Activated naive CD8-positive, alpha-beta T cell treated with anti-CD3 and anti-CD28 coated beads for 36 hours (primary cell): ENCODE measurements around the gene OR13J1. TPM values are rescaled to one million over a fixed set of nuclear protein-coding genes. Genes with fewer than 3 reads are reported as not detected.
A peak's percentile ranks its signal among the peaks of the same experiment; 100 is the strongest.

ENCODE experiments used
- DNase-seq: peaks from one replicate; pipeline ENCODE4 v3.0.0; 2021
- H3K27ac Mint-ChIP-seq: one replicate; pipeline ENCODE4 v1.8.0; 2022; ENCODE audit warnings: mild to moderate bottlenecking, moderate library complexity, mixed read lengths
- H3K27me3 Mint-ChIP-seq: one replicate; pipeline ENCODE4 v1.8.0; 2022; ENCODE audit warnings: mild to moderate bottlenecking, mixed read lengths
- H3K36me3 Mint-ChIP-seq: one replicate; pipeline ENCODE4 v1.8.0; 2021; ENCODE audit warnings: mild to moderate bottlenecking, mixed read lengths
- H3K4me1 Mint-ChIP-seq: one replicate; pipeline ENCODE4 v1.8.0; 2021; ENCODE audit warnings: mixed read lengths
- H3K4me3 Mint-ChIP-seq: one replicate; pipeline ENCODE4 v1.8.0; 2022; ENCODE audit warnings: mild to moderate bottlenecking, moderate library complexity, mixed read lengths
- H3K9me3 Mint-ChIP-seq: one replicate; pipeline ENCODE4 v1.8.0; 2022; ENCODE audit warnings: mixed read lengths
- total RNA-seq, 2 experiments: library from RNA; stranded (reverse); gene quantifications; one replicate each; pipeline ENCODE4 v1.2.3, GENCODE V29; 2021

Gene OR13J1
- total RNA-seq, 2 experiments from 2014 or later, result not detected

DNA sequence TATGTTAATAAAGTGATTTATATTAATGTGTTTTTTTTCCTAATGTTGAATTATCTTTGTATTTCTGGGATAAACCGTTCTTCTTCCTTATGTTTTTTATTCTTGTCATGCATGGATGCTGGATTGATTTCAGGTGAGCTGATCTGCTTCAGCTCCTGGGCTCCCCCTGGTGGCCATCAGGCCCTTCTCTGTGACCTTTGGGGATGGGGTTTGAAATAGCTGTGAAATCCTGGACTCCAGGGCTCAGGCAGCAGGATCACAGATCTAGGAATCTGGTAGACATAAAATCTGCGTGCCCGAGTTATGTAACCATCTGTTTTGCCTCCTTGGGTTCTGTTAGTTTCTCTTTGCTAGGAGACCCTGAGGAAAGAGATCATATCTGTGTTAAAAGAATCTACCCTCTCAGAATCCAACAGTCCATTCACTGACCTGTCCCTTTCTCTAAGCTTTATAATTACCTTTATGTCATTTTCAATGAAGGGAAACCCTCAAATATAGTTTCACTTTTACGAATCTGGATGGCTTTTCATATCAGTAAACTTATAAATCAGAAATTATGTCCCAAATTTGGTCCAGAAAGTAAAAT lies 12.2 kb upstream of the OR13J1 start:
- peaks cover 8% of the 10 kb centered on the region for H3K9me3 Mint-ChIP-seq
- no peak overlapping the region for H3K27ac Mint-ChIP-seq

GRCh38 chr9:35872505-35872904 lies 2.3 kb upstream of the OR13J1 start:
- Mint-ChIP-seq H3K36me3 (no peaks in the 10 kb centered on the region), H3K4me1 (no peaks in the 10 kb centered on the region), H3K9me3 (peaks cover 11% of the 10 kb centered on the region), H3K27me3 (peaks cover 3% of the 10 kb centered on the region), H3K4me3 (no peak overlapping the region), H3K27ac (no peak overlapping the region)
- no peak for DNase-seq

More for the DNA sequence above, 12.2 kb upstream of the OR13J1 start:
- Mint-ChIP-seq H3K36me3 (no peaks in the 10 kb centered on the region), H3K27me3 (peaks cover 10% of the 10 kb centered on the region), H3K4me3 (no peak overlapping the region), H3K4me1 (no peaks in the 10 kb centered on the region)
- DNase-seq, result peak; percentile 66

GRCh38 chr9:35871545-35871944 lies 1.3 kb upstream of the OR13J1 start:
- Mint-ChIP-seq H3K27me3 (no peaks in the 10 kb centered on the region), H3K4me1 (no peaks in the 10 kb centered on the region), H3K27ac (no peak overlapping the region)

DNA sequence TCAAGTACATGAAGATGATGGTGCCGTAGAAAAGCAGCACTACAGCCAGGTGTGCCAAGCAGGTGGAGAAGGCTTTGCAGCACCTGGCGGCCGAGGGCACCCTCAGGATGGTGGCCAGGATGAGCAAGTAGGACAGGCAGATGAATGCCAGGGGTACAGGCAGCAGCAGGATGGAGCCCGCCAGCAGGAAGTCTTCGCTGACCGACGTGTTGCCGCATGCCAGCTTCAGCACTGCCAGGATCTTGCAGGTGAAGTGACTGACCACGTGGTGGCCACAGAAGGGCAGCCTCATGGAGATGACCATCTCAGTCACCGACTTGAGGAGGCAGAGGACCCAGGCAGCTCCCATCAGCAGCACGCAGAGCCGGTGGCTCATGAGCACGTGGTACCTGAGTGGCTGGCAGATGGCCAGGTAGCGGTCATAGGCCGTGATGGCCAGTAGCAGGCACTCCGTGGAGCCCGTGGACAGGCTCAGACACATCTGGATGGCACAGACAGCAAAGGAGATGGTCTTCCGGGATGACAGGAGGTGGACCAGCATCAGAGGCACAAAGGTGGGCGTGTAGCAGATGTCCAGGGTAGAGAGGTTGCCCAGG lies 482 bp downstream of the OR13J1 start:
- DNase-seq, result no peak
- Mint-ChIP-seq H3K27ac (no peak overlapping the region), H3K9me3 (no peaks in the 10 kb centered on the region), H3K27me3 (peaks cover 8% of the 10 kb centered on the region), H3K36me3 (no peaks in the 10 kb centered on the region), H3K4me3 (no peak overlapping the region), H3K4me1 (no peaks in the 10 kb centered on the region)

More at GRCh38 chr9:35871545-35871944, 1.3 kb upstream of the OR13J1 start:
- DNase-seq, result no peak
- Mint-ChIP-seq H3K4me3 (no peak overlapping the region), H3K9me3 (peaks cover 4% of the 10 kb centered on the region), H3K36me3 (no peaks in the 10 kb centered on the region)

- H3K4me1 Mint-ChIP-seq, result no peaks in the 10 kb centered on the region
- H3K9me3 Mint-ChIP-seq, result no peaks in the 10 kb centered on the region
- no peak overlapping the region for H3K27ac Mint-ChIP-seq
- H3K4me3 Mint-ChIP-seq, result no peak overlapping the region
- peaks cover 8% of the 10 kb centered on the region for H3K27me3 Mint-ChIP-seq
- no peak for DNase-seq
- H3K36me3 Mint-ChIP-seq, result no peaks in the 10 kb centered on the region
These were observed 1.3 kb downstream of the OR13J1 start for GRCh38 chr9:35868933-35869332.

- Mint-ChIP-seq H3K4me3 (no peak overlapping the region), H3K4me1 (no peaks in the 10 kb centered on the region), H3K27me3 (peaks cover 13% of the 10 kb centered on the region), H3K36me3 (no peaks in the 10 kb centered on the region), H3K27ac (no peak overlapping the region), H3K9me3 (no peaks in the 10 kb centered on the region)
- DNase-seq, result no peak
These were observed 2.7 kb downstream of the OR13J1 start for GRCh38 chr9:35867538-35867937.

DNA sequence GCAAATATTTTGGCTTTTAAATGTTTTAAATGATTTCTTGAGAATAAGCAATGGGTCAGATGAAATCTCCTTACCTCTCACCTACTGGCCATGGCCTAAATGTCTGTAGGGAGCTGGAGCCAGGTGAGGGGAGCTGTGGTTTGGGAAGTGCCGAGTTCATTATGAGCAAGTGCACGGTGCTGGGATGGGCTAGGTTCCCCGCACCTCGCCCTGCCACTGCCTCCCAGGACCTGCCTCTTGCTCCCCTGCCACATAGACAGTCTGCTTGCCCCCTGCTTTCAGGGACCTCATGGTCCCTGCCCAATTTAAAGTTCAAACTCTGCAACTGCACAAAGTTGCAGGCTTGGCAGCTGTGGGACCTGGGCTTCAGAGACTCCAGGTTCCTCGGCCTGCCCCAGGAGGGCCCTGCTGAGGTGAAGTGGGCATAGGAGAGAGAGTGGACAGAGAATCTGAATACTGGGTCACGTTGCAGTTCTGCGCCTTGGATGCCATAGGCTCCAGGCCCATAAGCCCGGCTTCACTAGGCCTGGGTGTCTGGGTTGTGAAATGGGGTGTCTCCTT lies 5.4 kb downstream of the OR13J1 start:
- Mint-ChIP-seq H3K27me3 (peaks cover 14% of the 10 kb centered on the region), H3K36me3 (no peaks in the 10 kb centered on the region), H3K4me1 (no peaks in the 10 kb centered on the region), H3K9me3 (no peaks in the 10 kb centered on the region), H3K4me3 (no peak overlapping the region), H3K27ac (no peak overlapping the region)
- DNase-seq, result no peak

DNA sequence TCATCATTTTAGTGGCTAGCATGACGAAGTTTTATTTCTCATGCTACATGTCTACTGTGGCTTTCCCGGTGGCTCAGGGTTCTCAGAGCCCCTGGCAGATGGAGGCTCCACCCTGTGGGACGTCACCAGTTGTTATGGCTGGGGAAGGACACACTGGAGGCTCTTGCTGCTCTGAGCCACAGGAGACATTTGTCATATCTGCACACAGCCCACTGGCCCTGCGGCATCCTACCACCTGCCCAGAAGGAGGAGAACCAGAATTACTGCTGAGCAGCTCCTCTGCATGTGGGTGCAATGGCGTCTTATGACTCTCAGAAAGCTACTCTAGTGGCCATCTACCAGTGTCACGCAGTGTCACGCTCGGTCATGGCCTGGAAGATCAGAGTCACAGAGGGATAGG lies 6.6 kb downstream of the OR13J1 start:
- Mint-ChIP-seq H3K27ac (no peak overlapping the region), H3K4me1 (no peaks in the 10 kb centered on the region), H3K36me3 (no peaks in the 10 kb centered on the region), H3K27me3 (peaks cover 14% of the 10 kb centered on the region), H3K4me3 (no peak overlapping the region), H3K9me3 (no peaks in the 10 kb centered on the region)
- DNase-seq, result no peak

GRCh38 chr9:35862328-35862727 lies 7.9 kb downstream of the OR13J1 start:
- peaks cover 14% of the 10 kb centered on the region for H3K27me3 Mint-ChIP-seq
- no peak overlapping the region for H3K4me3 Mint-ChIP-seq
- H3K36me3 Mint-ChIP-seq, result no peaks in the 10 kb centered on the region
- no peaks in the 10 kb centered on the region for H3K4me1 Mint-ChIP-seq
- DNase-seq, result no peak
- H3K27ac Mint-ChIP-seq, result no peak overlapping the region
- H3K9me3 Mint-ChIP-seq, result no peaks in the 10 kb centered on the region

- no peak for DNase-seq
These were observed 8.9 kb downstream of the OR13J1 start for GRCh38 chr9:35861161-35861897.

DNA sequence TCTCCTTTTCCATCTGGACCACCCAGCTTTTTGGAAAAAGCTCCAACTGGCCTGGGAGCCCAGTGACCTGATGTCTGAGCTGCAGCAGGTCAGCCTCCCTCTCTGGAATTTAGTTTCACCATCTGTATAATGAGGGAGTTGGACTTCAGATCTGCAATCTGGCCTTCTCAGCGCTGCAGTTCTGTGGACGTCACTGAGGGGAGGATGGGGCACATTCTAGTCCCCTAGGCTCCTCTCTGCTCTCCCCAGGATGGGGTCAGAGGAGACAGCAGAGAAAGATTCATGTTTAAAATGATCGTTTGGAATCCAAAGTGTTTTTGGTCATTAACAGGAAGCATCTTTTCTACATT lies 10.2 kb downstream of the OR13J1 start:
- Mint-ChIP-seq H3K27ac (no peak overlapping the region), H3K9me3 (no peaks in the 10 kb centered on the region), H3K4me1 (no peaks in the 10 kb centered on the region), H3K36me3 (no peaks in the 10 kb centered on the region), H3K4me3 (no peak overlapping the region), H3K27me3 (peaks cover 6% of the 10 kb centered on the region)
- no peak for DNase-seq

More at GRCh38 chr9:35861161-35861897, 8.9 kb downstream of the OR13J1 start:
- Mint-ChIP-seq H3K4me3 (no peak overlapping the region), H3K9me3 (no peaks in the 10 kb centered on the region), H3K27ac (no peak overlapping the region), H3K27me3 (peaks cover 14% of the 10 kb centered on the region), H3K4me1 (no peaks in the 10 kb centered on the region), H3K36me3 (no peaks in the 10 kb centered on the region)

DNA sequence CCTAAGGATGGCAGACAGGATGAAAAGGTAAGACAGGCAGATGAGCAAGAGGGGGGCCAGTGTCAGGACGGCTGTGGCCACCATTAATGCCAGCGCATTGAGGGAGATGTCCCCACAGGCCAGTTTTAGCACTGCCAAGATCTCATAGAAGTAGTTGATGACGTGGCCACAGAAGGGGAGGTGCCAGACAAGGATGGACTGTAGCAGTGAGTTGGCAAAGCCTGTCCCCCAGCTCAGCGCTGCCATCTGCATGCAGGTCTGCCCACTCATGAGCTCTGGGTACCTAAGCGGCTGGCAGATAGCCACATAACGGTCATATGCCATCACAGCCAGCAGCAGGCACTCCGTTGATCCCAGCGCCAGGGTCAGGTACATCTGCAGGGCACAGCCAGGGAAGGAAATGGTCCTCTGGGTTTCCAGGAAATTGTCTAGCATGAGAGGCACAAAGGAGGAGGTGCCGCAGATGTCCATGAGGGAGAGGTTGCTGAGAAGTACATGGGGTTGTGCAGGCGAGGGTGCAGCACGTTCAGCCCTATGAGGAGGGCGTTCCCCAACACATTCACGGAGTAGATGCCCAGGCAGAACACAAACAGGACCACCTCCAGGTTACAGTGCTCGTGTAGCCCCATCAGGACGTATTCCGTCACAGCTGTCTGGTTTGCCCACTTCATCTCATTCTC lies 10.8 kb downstream of the OR13J1 start:
- Mint-ChIP-seq H3K4me1 (no peaks in the 10 kb centered on the region), H3K4me3 (no peak overlapping the region), H3K36me3 (no peaks in the 10 kb centered on the region), H3K27me3 (peaks cover 6% of the 10 kb centered on the region), H3K27ac (no peak overlapping the region), H3K9me3 (no peaks in the 10 kb centered on the region)
- no peak for DNase-seq

DNA sequence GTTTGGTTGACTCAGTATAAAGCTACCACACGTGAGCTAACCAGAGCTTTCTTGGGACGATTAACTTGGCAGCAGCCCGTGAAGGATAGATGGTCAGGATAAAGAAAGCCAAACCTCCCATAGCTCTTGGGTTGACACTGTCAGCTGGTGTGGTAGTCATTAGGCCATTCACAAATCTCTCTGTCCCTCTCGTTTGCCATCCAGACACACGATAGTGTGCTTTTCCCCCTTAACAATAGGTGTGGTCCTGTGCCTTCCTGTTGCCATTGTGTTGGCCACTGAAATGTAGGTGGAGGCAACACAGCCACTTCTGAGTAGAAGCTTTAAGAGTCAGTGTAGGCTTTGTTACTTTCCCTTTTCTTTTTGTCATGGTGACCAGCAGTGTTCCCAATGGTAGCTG lies 11.7 kb downstream of the OR13J1 start:
- H3K27ac Mint-ChIP-seq, result no peak overlapping the region
- H3K36me3 Mint-ChIP-seq, result no peaks in the 10 kb centered on the region
- H3K4me1 Mint-ChIP-seq, result no peaks in the 10 kb centered on the region
- H3K27me3 Mint-ChIP-seq, result peaks cover 6% of the 10 kb centered on the region
- H3K9me3 Mint-ChIP-seq, result no peaks in the 10 kb centered on the region
- no peak overlapping the region for H3K4me3 Mint-ChIP-seq
- DNase-seq, result no peak

- no peaks in the 10 kb centered on the region for H3K27me3 Mint-ChIP-seq
- H3K9me3 Mint-ChIP-seq, result no peaks in the 10 kb centered on the region
- H3K4me3 Mint-ChIP-seq, result no peak overlapping the region
- H3K4me1 Mint-ChIP-seq, result no peaks in the 10 kb centered on the region
- H3K27ac Mint-ChIP-seq, result no peak overlapping the region
- DNase-seq, result no peak
- H3K36me3 Mint-ChIP-seq, result no peaks in the 10 kb centered on the region
These were observed 13.3 kb downstream of the OR13J1 start for GRCh38 chr9:35856882-35857281.

GRCh38 chr9:35856206-35856605 lies 14.0 kb downstream of the OR13J1 start:
- H3K36me3 Mint-ChIP-seq, result no peaks in the 10 kb centered on the region
- no peaks in the 10 kb centered on the region for H3K4me1 Mint-ChIP-seq
- H3K4me3 Mint-ChIP-seq, result no peak overlapping the region
- no peak for DNase-seq
- H3K27ac Mint-ChIP-seq, result no peak overlapping the region
- no peaks in the 10 kb centered on the region for H3K27me3 Mint-ChIP-seq
- H3K9me3 Mint-ChIP-seq, result no peaks in the 10 kb centered on the region
